NT2/D1 (cell line): ENCODE measurements around the gene LRTM1.
A peak's percentile ranks its signal among the peaks of the same experiment; 100 is the strongest.

ENCODE experiments used
- DNase-seq: peaks from one replicate; pipeline ENCODE4 v3.0.0-alpha.2; 2011; ENCODE audit warnings: low read depth, low spot score
- H3K27me3 ChIP-seq: 2 replicates; pipeline ENCODE4 v1.6.0; 2011; ENCODE audit warnings: mild to moderate bottlenecking; ENCODE audit not compliant: insufficient read length, insufficient read depth
- H3K36me3 ChIP-seq: 2 replicates; pipeline ENCODE4 v1.6.1; 2011; ENCODE audit warnings: mild to moderate bottlenecking, low read length, mixed read lengths; ENCODE audit not compliant: insufficient read depth, insufficient read length
- H3K4me1 ChIP-seq: 2 replicates; pipeline ENCODE4 v1.5.1; 2011; ENCODE audit not compliant: insufficient read depth, insufficient read length
- H3K4me3 ChIP-seq: 2 replicates; pipeline ENCODE4 v1.5.1; 2011; ENCODE audit warnings: low read depth; ENCODE audit not compliant: insufficient read length
- H3K9ac ChIP-seq: 2 replicates; pipeline ENCODE4 v1.6.0; 2011; ENCODE audit warnings: low read depth; ENCODE audit not compliant: insufficient read length
- H3K9me3 ChIP-seq: 2 replicates; pipeline ENCODE4 v1.5.1; 2011; ENCODE audit warnings: mild to moderate bottlenecking, low read length; ENCODE audit not compliant: insufficient read depth
- SUZ12 ChIP-seq: IDR thresholded peaks from 2 replicates; pipeline ENCODE4 v1.6.1; 2011; ENCODE audit not compliant: insufficient read length, insufficient read depth; ENCODE audit errors: extremely low read depth
- YY1 ChIP-seq: IDR thresholded peaks from 2 replicates; pipeline ENCODE4 v1.6.1; 2011; ENCODE audit not compliant: insufficient read length, insufficient read depth
- ZNF274 ChIP-seq: IDR thresholded peaks from 2 replicates; pipeline ENCODE4 v1.6.1; 2011; ENCODE audit warnings: mild to moderate bottlenecking, low read depth, low read length

LRTM1 gene

DNA sequence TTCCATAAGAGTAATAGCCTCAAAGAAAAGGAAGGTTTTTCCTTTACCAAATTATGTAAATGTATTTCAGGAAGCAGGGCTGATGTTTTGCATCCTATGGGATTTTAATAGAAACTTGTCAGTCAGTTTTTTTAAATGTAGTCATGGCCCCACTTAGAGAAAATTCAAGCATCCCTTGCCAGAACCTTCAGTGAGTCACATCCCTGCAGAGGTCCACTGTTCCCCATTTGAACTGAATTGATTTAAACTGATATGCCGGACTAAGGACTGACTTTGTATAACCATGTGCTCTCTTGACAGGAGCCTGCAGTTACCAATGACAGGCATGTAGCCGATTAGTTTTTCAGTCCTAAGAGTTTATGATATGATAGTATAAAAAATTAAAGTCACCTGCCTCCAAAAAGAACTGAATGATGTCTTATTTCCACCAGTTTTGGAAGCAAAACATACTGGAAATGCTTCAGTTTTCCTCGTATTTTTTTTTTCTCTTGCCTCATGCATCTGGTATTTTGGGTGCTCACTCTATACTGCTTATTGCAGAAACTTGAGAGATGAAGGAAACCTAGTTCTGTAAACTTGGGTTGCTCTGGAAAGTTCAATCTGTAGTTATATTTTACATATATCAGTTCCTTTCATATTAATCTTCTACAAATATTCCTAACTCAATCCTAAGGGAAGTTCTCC lies 30.7 kb downstream of the LRTM1 start:
- no peak for DNase-seq
- Histone ChIP-seq H3K27me3 (no peaks in the 10 kb centered on the region), H3K4me1 (no peaks in the 10 kb centered on the region), H3K9me3 (no peaks in the 10 kb centered on the region), H3K36me3 (peaks cover 5% of the 10 kb centered on the region), H3K9ac (no peak overlapping the region), H3K4me3 (no peak overlapping the region)
- TF ChIP-seq ZNF274 (no peak), SUZ12 (no peak), YY1 (no peak)

DNA sequence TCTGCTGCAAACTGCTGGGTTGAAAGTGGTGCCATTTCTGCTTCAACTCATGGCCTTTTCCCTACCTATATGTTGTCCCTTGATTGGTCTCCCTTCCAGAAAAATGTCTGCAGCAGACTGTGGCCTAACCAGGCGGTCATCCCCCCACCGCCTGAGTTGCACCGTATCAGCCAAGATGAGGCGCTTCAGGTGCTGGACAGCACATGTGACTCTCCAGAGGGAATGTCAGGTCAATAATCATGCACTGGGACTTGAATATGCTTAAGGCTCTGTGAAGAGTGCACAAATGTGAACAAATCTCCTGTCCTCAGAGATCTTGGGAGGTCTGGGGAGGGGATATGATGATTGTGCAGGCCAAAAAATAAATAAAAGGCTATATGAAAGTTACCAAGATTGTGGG lies 32.2 kb downstream of the LRTM1 start:
- H3K36me3 ChIP-seq, result peaks cover 5% of the 10 kb centered on the region
- TF ChIP-seq YY1 (no peak), SUZ12 (no peak), ZNF274 (no peak)
- no peak overlapping the region for H3K9ac ChIP-seq
- H3K9me3 ChIP-seq, result no peaks in the 10 kb centered on the region
- peaks cover 5% of the 10 kb centered on the region for H3K4me1 ChIP-seq
- no peaks in the 10 kb centered on the region for H3K27me3 ChIP-seq
- no peak for DNase-seq
- H3K4me3 ChIP-seq, result no peak overlapping the region

DNA sequence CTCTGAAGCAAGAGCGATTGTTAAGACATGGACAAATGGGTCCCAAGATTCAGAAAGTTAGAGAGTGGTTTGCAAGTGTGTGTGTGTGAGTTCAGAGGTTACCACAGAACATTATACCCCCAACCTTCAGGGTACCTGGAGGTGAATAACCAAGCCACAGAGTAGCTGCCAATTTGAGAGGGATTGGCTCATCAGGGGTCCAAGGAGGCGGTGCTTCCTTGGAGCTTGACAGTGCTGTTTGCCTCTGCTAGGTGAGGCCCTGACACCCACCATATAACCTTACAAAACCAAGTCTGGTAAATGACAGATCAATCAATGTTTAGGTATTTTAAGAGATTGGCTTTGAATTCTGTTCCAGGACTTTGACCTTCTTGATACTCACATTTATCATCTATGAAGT lies 35.7 kb downstream of the LRTM1 start:
- Histone ChIP-seq H3K27me3 (no peaks in the 10 kb centered on the region), H3K36me3 (no peaks in the 10 kb centered on the region), H3K4me3 (no peak overlapping the region), H3K9ac (no peak overlapping the region), H3K4me1 (peaks cover 6% of the 10 kb centered on the region), H3K9me3 (no peaks in the 10 kb centered on the region)
- TF ChIP-seq YY1 (no peak), ZNF274 (no peak), SUZ12 (no peak)
- DNase-seq, result no peak

DNA sequence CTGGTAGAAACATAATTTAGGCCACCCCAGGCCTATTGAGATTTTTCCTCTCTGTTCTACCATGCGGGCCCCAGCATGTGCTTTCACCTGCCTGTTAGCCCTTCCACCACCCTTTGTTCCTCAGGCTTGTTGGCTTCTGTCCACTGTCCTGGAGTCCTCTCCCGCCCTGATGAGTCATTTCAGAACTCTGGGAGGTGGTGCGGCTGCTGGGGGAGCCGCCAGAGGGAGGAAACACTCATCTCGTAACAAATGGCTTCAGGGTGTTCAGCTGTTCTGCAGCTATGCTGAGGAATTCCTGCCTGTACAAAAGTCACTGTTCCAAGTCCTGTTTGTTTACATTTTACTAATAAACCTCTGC lies 36.3 kb downstream of the LRTM1 start:
- H3K4me1 ChIP-seq, result peaks cover 6% of the 10 kb centered on the region
- H3K4me3 ChIP-seq, result no peak overlapping the region
- no peaks in the 10 kb centered on the region for H3K9me3 ChIP-seq
- no peak for TF ChIP-seq SUZ12
- TF ChIP-seq YY1, result no peak
- TF ChIP-seq ZNF274, result no peak
- no peaks in the 10 kb centered on the region for H3K27me3 ChIP-seq
- no peaks in the 10 kb centered on the region for H3K36me3 ChIP-seq
- peak; percentile 67 for DNase-seq
- no peak overlapping the region for H3K9ac ChIP-seq

DNA sequence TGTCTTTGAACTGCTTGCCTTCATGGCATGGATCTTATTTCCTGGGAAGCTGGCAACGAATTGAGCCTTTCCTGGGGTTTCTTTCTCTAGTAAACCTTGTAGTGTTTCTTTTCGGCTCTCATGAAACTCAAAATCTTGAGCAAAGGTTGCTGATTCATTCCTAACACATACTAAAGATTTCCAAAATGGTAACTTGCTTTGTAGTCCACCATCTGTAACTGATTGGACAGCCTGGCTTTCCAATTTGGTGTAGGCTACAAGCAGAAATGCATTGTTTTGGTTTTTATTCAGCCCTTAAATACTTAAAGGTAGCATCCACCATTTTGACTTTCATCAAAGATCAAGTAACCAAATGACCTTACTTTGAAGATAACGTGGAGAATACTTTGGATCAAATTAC lies 38.1 kb downstream of the LRTM1 start:
- Histone ChIP-seq H3K4me1 (peaks cover 6% of the 10 kb centered on the region), H3K27me3 (no peaks in the 10 kb centered on the region), H3K9me3 (no peaks in the 10 kb centered on the region), H3K36me3 (no peaks in the 10 kb centered on the region), H3K9ac (no peak overlapping the region), H3K4me3 (no peak overlapping the region)
- TF ChIP-seq ZNF274 (no peak), YY1 (no peak), SUZ12 (no peak)
- DNase-seq, result no peak

DNA sequence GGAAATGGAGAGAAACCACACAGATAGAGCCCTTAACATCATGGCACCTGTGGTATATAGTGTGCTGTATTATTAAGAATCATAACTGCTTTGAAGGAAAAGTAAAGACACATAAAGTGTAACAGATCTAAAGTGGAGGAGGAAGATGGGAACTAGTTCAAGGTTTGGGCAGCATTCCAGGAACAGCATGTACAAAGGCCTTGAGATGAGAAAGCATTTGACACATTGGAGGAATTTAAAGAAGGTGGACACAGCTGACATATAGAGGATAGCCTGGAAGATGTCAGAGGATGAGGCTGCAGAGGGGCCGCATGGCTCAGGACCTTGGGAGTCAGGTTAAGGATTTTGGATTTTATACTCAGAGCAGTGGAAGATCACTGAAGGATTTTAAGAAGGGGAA lies 39.0 kb downstream of the LRTM1 start:
- Histone ChIP-seq H3K4me1 (peaks cover 6% of the 10 kb centered on the region), H3K4me3 (no peak overlapping the region), H3K9ac (no peak overlapping the region), H3K27me3 (no peaks in the 10 kb centered on the region), H3K36me3 (no peaks in the 10 kb centered on the region), H3K9me3 (no peaks in the 10 kb centered on the region)
- DNase-seq, result no peak
- TF ChIP-seq SUZ12 (no peak), ZNF274 (no peak), YY1 (no peak)

DNA sequence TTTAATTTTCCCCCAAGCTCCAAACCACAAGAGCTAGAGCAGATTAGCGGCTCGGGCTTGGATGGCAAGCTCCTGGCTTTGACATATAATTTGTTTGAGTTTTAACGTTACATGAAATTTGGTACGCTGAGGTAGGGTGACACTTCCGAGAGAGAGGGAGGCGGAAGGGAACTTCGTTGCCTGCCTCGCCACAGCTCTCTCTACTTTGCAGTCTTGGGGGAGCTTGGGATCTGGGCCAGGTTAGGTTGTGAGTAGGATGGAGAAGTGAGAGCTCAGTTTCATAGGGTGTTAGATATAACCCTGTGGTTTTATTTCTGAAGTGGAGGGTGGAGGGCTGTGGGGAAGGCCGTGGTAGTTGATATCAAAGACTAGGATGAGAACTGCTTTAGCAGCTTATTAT lies 39.7 kb downstream of the LRTM1 start:
- no peaks in the 10 kb centered on the region for H3K27me3 ChIP-seq
- H3K4me1 ChIP-seq, result peaks cover 6% of the 10 kb centered on the region

More for the DNA sequence above, 39.7 kb downstream of the LRTM1 start:
- Histone ChIP-seq H3K9ac (no peak overlapping the region), H3K4me3 (no peak overlapping the region), H3K36me3 (no peaks in the 10 kb centered on the region), H3K9me3 (no peaks in the 10 kb centered on the region)
- no peak for TF ChIP-seq YY1
- no peak for TF ChIP-seq ZNF274
- TF ChIP-seq SUZ12, result no peak
- no peak for DNase-seq
